Activated T-helper 17 cell treated with anti-CD3 and anti-CD28 coated beads, Interleukin-2, amount 50 U/mL, for 72 hours (primary cell): ENCODE results near the gene MED13L. TPM values are rescaled to one million over a fixed set of nuclear protein-coding genes. Genes with fewer than 3 reads are reported as not detected.
A peak's percentile ranks its signal among the peaks of the same experiment; 100 is the strongest.

Experiments used
- ATAC-seq: fragments of 150-1000 bp; cut with Tn5 transposase; replicated peaks from 2 replicates; pipeline ENCODE4 v1.10.0; 2021; ENCODE audit warnings: mild to moderate bottlenecking, moderate library complexity
- H3K27ac Mint-ChIP-seq: one replicate; pipeline ENCODE4 v1.8.0; 2022; ENCODE audit warnings: mixed read lengths
- H3K27me3 Mint-ChIP-seq: one replicate; pipeline ENCODE4 v1.8.0; 2022; ENCODE audit warnings: mixed read lengths
- H3K36me3 Mint-ChIP-seq: one replicate; pipeline ENCODE4 v1.8.0; 2022; ENCODE audit warnings: low read depth, mild to moderate bottlenecking, mixed read lengths
- H3K4me1 Mint-ChIP-seq: one replicate; pipeline ENCODE4 v1.8.0; 2022; ENCODE audit warnings: mixed read lengths
- H3K4me3 Mint-ChIP-seq: one replicate; pipeline ENCODE4 v1.8.0; 2022; ENCODE audit warnings: mild to moderate bottlenecking, mixed read lengths
- H3K9me3 Mint-ChIP-seq: one replicate; pipeline ENCODE4 v1.8.0; 2022; ENCODE audit warnings: mixed read lengths
- total RNA-seq, 2 donors: library from RNA; stranded (reverse); gene quantifications; one replicate each; pipeline ENCODE4 v1.2.3, GENCODE V29; 2022

Gene MED13L
- total RNA-seq, 2 donors from 2014 or later, result 49.9 to 56.2 TPM

DNA sequence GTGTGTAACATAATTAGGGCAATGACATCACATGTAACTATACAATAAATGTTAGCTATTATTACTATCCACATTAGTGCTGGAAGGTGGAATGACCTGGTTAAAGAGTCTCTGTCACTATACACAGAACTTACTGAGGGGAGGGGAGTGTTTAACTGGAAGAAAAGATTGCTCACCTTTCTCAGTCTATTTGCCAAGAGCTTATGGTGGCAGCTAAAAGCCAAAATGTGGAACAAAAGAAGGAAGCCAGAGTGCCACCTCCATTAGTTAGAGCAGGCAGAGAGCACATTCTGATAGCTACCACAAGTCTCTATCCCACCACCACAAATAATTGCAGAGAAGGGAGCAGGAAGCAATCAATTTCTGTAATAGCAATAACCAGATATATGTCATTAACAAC is 124.4 kb downstream of the MED13L start:
- Mint-ChIP-seq H3K4me3 (no peak overlapping the region), H3K9me3 (no peaks in the 10 kb centered on the region), H3K27me3 (no peaks in the 10 kb centered on the region), H3K36me3 (no peaks in the 10 kb centered on the region), H3K27ac (peak overlapping the region; percentile 46), H3K4me1 (peaks cover 35% of the 10 kb centered on the region)
- ATAC-seq, result peak; percentile 24

DNA sequence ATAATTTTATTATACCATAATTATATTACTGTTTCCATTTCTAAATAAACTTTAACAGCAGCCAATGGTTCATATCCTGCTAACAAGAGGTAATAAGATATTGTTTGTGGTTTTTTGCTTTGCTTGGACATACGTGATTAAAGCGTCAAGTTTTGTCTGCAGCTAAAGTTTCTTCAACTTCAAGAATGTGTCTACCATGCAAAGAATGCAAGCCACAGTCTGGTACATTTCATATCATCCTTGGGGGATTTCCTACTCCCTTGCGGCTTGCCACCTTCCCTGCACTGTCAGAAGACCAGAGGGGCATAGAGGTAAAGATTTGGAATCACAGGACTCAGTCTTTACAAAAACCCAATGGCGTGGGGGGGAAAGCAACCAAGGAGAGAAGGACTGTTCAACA is 125.2 kb downstream of the MED13L start:
- Mint-ChIP-seq H3K4me1 (peaks cover 28% of the 10 kb centered on the region), H3K27me3 (no peaks in the 10 kb centered on the region), H3K36me3 (no peaks in the 10 kb centered on the region), H3K9me3 (no peaks in the 10 kb centered on the region), H3K4me3 (no peak overlapping the region), H3K27ac (no peak overlapping the region)
- ATAC-seq, result peak; percentile 66

DNA sequence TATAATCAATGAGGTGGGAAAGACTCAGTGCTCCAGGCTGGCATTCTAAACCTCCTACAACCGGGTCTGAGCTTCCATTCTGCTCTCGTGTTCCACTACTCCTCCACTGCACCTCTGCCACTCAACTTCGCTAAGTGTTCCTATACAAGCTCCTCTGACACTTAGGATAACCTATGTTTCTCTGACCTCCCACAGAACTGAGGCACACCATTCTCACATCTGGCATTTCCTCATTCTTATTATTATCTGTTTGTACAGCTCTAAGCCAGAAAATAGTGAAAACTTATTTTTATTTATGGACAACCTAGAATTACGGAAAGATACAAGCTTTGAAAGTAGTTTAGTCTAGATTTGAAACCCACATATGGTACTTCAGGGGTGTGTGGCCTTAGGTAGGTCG is 127.0 kb downstream of the MED13L start:
- Mint-ChIP-seq H3K4me1 (peaks cover 28% of the 10 kb centered on the region), H3K36me3 (no peaks in the 10 kb centered on the region), H3K4me3 (no peak overlapping the region), H3K27me3 (no peaks in the 10 kb centered on the region), H3K9me3 (no peaks in the 10 kb centered on the region), H3K27ac (no peak overlapping the region)
- no peak for ATAC-seq

DNA sequence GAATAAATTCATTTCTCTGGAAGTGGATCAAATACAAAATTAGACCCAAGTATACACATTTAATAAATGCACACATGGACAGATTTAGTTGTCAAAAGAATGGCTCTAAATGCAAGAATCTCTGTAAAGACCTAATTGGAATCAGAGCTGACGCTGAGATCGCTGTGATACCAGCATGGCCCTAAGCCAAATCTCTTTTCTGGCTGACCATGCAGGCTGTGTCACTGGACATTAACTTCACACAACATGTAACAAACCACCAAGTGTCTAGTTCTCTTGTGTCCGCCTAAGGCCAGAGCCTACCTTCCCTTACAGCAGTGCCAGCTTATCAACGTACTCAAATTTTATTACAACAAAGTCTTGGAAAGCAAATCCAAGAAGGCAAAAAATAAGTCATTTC is 127.5 kb downstream of the MED13L start:
- no peaks in the 10 kb centered on the region for H3K27me3 Mint-ChIP-seq
- H3K9me3 Mint-ChIP-seq, result no peaks in the 10 kb centered on the region
- H3K4me3 Mint-ChIP-seq, result no peak overlapping the region
- no peaks in the 10 kb centered on the region for H3K36me3 Mint-ChIP-seq
- ATAC-seq, result no peak
- H3K4me1 Mint-ChIP-seq, result peaks cover 30% of the 10 kb centered on the region
- no peak overlapping the region for H3K27ac Mint-ChIP-seq

DNA sequence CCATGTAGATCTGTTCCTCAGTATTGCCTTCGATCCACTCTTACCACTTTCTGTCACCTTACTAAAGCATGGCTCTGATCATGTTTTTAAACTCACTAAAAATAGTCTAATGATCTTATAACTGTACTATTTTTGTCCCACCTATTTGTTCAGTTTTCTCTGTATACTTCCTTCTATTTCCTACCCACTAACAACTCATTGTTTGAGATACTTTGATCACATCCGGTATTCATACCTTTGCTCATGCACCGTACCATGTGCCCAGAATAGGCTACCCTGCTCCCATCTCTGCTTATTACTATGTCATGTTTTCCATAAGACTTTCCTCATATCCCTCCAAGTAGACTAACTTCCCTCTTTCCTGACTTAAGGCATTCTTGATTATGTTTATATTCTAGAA is 128.6 kb downstream of the MED13L start:
- no peaks in the 10 kb centered on the region for H3K9me3 Mint-ChIP-seq
- peaks cover 38% of the 10 kb centered on the region for H3K4me1 Mint-ChIP-seq
- H3K27me3 Mint-ChIP-seq, result no peaks in the 10 kb centered on the region
- no peaks in the 10 kb centered on the region for H3K36me3 Mint-ChIP-seq
- peak; percentile 34 for ATAC-seq
- no peak overlapping the region for H3K27ac Mint-ChIP-seq
- H3K4me3 Mint-ChIP-seq, result no peak overlapping the region

DNA sequence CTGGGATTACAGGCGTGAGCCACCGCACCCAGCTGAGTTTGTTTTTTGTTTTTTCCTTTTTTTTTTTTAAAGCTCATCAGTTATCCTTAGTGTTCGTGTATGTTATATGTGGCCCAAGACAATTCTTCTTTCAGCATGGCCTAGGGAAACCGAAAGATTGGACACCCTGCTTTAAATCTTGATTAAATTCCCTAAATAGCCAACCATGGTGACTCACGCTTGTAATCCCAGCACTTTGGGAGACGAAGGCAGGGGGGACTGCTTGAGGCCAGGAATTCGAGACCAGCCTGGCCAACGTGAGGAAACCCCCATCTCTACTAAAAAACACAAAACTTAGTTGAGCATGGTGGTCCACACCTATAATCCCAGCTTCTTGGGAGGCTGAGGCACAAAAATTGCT is 131.1 kb downstream of the MED13L start:
- Mint-ChIP-seq H3K9me3 (no peaks in the 10 kb centered on the region), H3K27me3 (no peaks in the 10 kb centered on the region), H3K4me3 (no peak overlapping the region), H3K4me1 (peaks cover 37% of the 10 kb centered on the region), H3K27ac (no peak overlapping the region), H3K36me3 (no peaks in the 10 kb centered on the region)
- no peak for ATAC-seq

DNA sequence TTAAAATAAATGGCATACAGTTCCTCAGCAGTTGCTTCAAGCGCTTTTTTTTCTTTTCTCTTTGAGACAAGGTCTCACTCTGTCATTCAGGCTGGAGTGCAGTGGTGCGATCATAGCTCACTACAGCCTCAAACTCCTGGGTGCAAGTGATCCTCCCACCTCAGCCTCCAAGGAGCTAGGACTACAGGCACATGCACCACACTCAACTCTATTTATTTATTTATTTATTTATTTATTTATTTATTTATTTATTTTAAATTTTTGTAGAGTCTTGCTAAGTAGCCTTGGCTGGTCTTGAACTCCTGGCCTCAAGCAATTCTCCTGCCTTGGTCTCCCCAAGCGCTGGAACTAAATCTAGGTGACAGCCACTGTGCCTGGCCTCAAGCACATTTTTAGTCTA is 132.0 kb downstream of the MED13L start:
- Mint-ChIP-seq H3K27ac (no peak overlapping the region), H3K4me1 (peaks cover 35% of the 10 kb centered on the region), H3K36me3 (no peaks in the 10 kb centered on the region), H3K27me3 (no peaks in the 10 kb centered on the region), H3K4me3 (no peak overlapping the region), H3K9me3 (no peaks in the 10 kb centered on the region)
- ATAC-seq, result no peak

DNA sequence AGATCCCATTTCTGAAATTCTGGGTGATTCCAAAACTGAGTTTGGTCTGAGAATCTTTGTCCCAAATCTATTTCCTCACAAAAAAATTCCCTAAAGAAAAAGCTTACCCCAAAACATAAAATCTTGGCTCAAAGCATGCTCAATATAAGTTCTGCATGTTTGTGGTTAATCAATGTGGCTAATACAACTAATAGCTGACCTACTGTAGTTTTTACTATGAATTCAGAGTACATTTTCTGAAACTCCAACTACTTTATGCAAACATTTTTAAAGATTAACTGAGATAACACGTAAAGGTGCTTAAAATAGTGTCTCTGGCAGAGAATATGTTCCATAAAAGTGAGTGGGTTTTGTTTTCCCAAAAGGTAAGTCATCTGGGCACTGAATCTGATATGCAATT is 133.1 kb downstream of the MED13L start:
- Mint-ChIP-seq H3K27ac (peak overlapping the region; percentile 30), H3K27me3 (no peaks in the 10 kb centered on the region), H3K4me1 (peaks cover 37% of the 10 kb centered on the region), H3K9me3 (no peaks in the 10 kb centered on the region), H3K4me3 (peak overlapping the region; percentile 54), H3K36me3 (no peaks in the 10 kb centered on the region)
- ATAC-seq, result no peak

DNA sequence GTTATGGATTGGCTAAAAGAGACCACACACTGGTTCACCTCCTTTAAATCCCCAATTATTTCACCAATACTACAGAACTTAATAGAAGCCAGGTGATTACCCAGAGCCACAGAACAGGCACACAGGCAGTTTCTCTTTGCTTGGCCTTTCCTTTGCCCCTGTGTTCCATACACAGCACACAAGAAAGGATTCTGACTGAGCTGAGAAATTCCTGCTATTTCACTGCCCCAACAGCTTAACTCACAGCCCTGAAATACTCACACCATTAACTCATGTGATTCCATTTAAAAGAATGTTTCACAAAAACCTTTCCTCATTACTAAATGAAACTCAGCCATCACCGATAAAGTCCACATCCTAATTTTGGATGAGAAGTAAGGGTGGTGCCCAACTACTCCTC is 133.6 kb downstream of the MED13L start:
- Mint-ChIP-seq H3K4me1 (peaks cover 37% of the 10 kb centered on the region), H3K27ac (peak overlapping the region; percentile 30), H3K36me3 (no peaks in the 10 kb centered on the region), H3K9me3 (no peaks in the 10 kb centered on the region), H3K27me3 (no peaks in the 10 kb centered on the region), H3K4me3 (peak overlapping the region; percentile 54)
- peak; percentile 13 for ATAC-seq

DNA sequence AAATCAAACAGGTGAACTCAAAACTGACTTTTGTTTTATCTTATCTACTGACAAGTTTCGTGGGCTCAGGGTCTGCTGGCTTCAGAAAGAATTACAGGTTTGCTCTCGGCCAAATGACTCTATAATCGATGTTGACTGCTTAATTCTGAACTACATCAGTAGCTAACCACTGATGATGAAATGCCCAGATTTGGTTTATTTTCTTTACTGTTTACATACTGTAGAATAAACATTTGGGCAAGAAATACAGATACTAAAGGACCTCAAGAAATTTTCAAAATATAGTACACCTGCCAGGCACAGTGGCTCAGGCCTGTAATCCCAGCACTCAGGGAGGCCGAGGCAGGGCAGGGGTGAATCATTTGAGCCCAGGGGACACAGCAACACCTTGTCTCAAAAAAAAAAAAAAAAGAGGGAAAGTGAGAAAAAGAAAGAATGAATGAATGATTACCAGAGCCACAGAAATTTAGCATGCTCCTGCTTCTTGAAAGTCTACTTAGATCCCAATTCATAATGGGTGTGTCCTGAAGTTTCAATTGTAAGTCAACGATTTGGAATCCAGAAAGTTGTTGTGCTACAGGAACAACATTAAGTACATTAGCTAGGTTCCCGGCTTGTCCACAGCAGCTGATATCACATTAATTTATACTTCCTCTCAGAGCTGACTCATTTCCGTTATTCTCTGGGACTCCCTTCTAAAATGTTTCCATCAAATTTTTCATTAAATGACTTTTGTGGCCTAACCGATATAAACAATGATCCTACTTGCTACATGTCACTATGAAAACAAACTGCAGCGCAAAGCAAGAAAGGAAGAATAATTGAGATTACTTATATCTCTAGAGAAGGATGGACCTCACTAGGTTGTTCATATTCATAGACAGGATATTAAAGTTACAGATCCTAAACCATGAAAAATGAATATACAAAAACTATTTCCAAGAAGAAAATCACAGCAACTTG is 134.3 kb downstream of the MED13L start:
- peak; percentile 80 for ATAC-seq
- peaks cover 33% of the 10 kb centered on the region for H3K4me1 Mint-ChIP-seq
- peak overlapping the region; percentile 30 for H3K27ac Mint-ChIP-seq
- no peaks in the 10 kb centered on the region for H3K36me3 Mint-ChIP-seq
- no peaks in the 10 kb centered on the region for H3K27me3 Mint-ChIP-seq
- no peaks in the 10 kb centered on the region for H3K9me3 Mint-ChIP-seq
- H3K4me3 Mint-ChIP-seq, result peak overlapping the region; percentile 54

DNA sequence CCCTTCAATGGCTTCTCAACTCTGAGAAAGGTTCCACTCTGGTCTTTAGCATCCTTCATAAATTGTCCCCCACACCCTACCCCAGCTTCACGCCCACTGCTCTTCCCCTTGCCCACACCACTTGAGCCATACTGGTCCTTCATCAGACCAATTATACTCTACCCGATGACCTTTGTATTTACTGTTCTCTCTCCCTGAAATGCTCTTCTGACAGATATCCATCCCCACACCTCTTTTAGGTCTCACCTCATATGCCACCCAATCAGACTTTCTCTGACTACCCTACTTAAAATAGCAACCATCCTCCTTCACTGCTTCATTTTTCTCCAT is 135.7 kb downstream of the MED13L start:
- H3K36me3 Mint-ChIP-seq, result no peaks in the 10 kb centered on the region
- no peak overlapping the region for H3K27ac Mint-ChIP-seq
- H3K27me3 Mint-ChIP-seq, result no peaks in the 10 kb centered on the region
- H3K4me1 Mint-ChIP-seq, result peaks cover 40% of the 10 kb centered on the region
- no peaks in the 10 kb centered on the region for H3K9me3 Mint-ChIP-seq
- H3K4me3 Mint-ChIP-seq, result no peak overlapping the region
- no peak for ATAC-seq

DNA sequence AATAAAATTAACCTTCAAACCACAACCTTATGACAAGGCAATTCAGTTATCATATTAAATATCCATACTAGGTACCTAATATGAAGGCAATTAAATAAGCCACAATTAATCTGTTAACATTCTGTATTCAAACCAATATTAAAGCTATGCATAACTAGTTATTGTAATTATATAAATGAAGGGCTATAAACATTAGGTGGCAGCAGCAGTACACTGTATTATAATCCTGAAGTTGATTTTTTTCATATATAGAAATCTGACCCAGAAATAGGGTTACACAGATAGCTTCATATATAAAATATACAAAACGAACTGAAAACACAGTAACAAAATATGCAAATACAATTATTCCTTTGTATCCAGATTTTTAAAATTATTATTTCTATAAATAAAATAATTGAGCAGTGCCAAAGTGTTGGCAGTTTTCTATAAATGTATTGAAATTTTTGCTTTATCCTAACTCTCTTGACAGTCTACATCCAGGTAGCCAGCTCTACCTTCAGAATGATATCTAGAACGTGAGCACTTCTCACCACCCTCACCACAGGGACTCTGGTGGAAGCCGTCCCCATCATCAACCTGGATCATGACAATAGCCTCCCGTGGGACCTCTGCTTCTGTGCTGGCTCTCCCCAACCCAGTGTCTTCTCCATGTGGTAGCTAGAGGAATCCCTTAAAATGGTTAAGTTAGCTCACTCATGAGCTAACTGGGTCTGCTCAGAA is 136.2 kb downstream of the MED13L start:
- Mint-ChIP-seq H3K27ac (no peak overlapping the region), H3K36me3 (no peaks in the 10 kb centered on the region), H3K27me3 (no peaks in the 10 kb centered on the region)

DNA sequence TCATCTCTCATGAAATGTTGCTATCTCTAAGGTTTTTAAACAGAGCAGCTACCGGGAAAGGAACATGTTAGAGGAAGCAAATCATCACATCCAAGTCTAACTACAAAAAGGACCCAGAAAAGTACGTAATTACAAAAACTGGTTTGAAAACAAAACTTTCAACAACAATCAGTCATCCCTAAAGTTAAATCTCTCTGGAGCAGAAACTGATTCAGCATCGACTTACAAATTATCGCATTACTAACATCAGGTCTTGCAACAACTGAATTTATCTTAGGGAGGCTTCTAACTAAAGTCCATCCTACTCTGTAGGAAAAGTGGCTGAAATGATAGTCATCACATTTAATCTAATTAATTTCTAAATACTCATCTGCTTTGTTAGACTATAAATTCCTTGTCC is 137.0 kb downstream of the MED13L start:
- Mint-ChIP-seq H3K27me3 (no peaks in the 10 kb centered on the region), H3K27ac (no peak overlapping the region), H3K9me3 (no peaks in the 10 kb centered on the region), H3K4me1 (peaks cover 46% of the 10 kb centered on the region), H3K36me3 (no peaks in the 10 kb centered on the region), H3K4me3 (no peak overlapping the region)
- no peak for ATAC-seq

More for the DNA sequence above, 136.2 kb downstream of the MED13L start:
- ATAC-seq, result no peak
- H3K9me3 Mint-ChIP-seq, result no peaks in the 10 kb centered on the region
- H3K4me3 Mint-ChIP-seq, result no peak overlapping the region
- peaks cover 43% of the 10 kb centered on the region for H3K4me1 Mint-ChIP-seq

DNA sequence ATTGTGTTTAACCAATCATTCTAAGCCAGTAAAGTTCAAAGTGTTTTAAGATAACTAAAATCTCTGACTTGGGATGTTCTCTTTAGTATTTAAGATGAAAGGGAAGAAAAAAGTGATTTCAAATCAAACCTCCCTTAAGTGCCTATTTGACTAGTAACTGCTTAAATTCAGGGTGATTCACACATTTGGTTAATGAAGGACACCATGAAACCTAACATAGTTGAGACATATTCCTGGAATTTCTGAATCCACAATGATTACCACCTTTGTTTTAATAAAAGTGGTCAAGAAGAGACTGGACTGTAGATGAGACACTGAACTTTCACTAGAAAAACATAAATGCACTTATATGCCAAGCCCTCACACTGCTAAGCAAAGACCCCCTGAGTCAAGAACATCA is 138.7 kb downstream of the MED13L start:
- no peaks in the 10 kb centered on the region for H3K36me3 Mint-ChIP-seq
- no peak overlapping the region for H3K4me3 Mint-ChIP-seq
- no peak overlapping the region for H3K27ac Mint-ChIP-seq
- H3K4me1 Mint-ChIP-seq, result peaks cover 42% of the 10 kb centered on the region
- no peaks in the 10 kb centered on the region for H3K9me3 Mint-ChIP-seq
- no peak for ATAC-seq
- H3K27me3 Mint-ChIP-seq, result no peaks in the 10 kb centered on the region

DNA sequence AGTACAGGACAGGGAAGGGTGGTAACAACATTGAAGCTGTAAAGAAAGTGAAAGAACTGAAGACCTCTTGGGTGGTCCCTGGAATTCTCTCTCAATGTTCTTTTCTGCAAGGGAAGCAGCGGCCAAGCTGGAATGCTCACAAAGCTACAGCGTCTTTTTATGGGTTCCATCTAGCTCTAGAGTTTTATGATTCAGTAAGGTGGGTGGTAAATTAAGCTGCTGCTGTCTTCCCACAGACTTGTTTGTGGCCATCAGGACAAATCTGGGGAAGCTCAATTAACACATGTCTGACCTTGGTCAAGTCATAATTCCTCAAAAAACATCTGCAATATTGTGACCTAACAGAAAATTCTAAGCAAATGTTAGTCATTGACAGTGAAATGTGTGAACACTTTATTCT is 139.1 kb downstream of the MED13L start:
- Mint-ChIP-seq H3K9me3 (no peaks in the 10 kb centered on the region), H3K27me3 (no peaks in the 10 kb centered on the region), H3K36me3 (no peaks in the 10 kb centered on the region), H3K4me1 (peaks cover 41% of the 10 kb centered on the region), H3K4me3 (no peak overlapping the region), H3K27ac (no peak overlapping the region)
- ATAC-seq, result no peak
